Measurements from ENCODE around the gene CEND1.

DNA sequence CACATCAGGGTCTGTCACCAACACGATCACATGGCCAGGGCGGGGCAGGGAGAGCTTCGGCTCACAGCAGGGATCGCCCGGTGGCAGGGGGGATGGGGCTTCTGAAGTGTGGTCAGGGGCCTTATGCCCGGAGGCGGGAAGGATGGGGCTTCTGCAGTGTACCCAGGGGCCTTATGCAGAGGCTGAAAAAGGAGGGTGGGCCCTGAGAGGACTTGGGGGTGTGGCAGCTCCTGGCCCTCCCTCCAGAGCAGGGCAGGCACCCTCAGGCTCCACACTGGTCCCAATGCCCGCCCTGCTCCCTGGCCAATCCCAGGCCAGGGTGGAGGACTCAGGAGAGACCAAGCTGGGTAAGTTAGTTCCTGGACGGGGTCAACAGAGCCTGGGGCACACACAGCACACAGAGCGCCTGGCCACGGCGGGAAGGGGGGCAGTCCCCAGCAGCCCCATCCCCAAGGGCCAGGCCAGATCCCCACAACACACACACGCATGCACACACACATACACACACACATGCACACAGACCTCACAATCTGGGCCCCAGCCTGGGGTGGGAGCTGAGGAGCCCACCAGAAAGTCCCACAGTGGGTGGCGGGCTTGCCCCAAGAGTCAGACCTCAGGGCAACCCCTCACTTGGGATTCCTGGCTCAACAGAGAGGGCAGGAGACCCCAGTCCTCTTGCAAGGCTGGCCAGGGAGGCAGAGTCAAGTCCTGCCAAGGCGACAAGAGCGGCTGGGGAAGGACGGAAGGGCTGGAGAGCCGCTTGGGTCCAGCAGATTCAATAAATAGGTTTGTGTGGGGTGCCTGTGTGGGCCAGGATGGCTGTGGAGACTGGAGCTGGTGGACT is 1.1 kb upstream of the CEND1 start:
- TF ChIP-seq, protein P1, sequence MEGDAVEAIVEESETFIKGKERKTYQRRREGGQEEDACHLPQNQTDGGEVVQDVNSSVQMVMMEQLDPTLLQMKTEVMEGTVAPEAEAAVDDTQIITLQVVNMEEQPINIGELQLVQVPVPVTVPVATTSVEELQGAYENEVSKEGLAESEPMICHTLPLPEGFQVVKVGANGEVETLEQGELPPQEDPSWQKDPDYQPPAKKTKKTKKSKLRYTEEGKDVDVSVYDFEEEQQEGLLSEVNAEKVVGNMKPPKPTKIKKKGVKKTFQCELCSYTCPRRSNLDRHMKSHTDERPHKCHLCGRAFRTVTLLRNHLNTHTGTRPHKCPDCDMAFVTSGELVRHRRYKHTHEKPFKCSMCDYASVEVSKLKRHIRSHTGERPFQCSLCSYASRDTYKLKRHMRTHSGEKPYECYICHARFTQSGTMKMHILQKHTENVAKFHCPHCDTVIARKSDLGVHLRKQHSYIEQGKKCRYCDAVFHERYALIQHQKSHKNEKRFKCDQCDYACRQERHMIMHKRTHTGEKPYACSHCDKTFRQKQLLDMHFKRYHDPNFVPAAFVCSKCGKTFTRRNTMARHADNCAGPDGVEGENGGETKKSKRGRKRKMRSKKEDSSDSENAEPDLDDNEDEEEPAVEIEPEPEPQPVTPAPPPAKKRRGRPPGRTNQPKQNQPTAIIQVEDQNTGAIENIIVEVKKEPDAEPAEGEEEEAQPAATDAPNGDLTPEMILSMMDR (IDR thresholded peaks at IDR 0.05; ENCODE audit: extremely low read depth in 1 of 2, insufficient read depth in 1 of 2, low read depth in 1 of 2, low read length in 2 of 2), result no peak
- TF ChIP-seq EZH2 (IDR thresholded peaks at IDR 0.05; ENCODE audit: borderline replicate concordance, low read depth, low read length, severe bottlenecking) (no peak), POLR2AphosphoS5 (IDR thresholded peaks at IDR 0.05; ENCODE audit: insufficient read depth, low read depth, low read length) (no peak), POLR2A (IDR thresholded peaks at IDR 0.05; ENCODE audit: low read depth, low read length) (no peak), MYC (IDR thresholded peaks at IDR 0.05; ENCODE audit: low read depth, low read length) (no peak), GATA2 (IDR thresholded peaks at IDR 0.05; ENCODE audit: insufficient read depth, insufficient read length, low read depth, low read length) (no peak), FOS (IDR thresholded peaks at IDR 0.05; ENCODE audit: borderline replicate concordance, insufficient read depth, low read length) (no peak)
- TF ChIP-seq, protein P2, sequence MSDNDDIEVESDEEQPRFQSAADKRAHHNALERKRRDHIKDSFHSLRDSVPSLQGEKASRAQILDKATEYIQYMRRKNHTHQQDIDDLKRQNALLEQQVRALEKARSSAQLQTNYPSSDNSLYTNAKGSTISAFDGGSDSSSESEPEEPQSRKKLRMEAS (IDR thresholded peaks at IDR 0.05; ENCODE audit: insufficient read depth, insufficient read length), result no peak
